Trophoblast cell (in vitro differentiated cells and primary cell): ENCODE data around the gene FYN.

ENCODE experiments used
- DNase-seq, 2 donors: peaks; one replicate each; pipeline ENCODE4 v3.0.0-alpha.2; 2016
- H2AFZ ChIP-seq: 2 replicates; pipeline ENCODE4 v1.6.1; 2013; ENCODE audit warnings: low read length, moderate library complexity, mild to moderate bottlenecking; ENCODE audit not compliant: insufficient read depth, poor library complexity
- H2AK5ac ChIP-seq: 2 replicates; pipeline ENCODE4 v1.6.1; 2013; ENCODE audit warnings: mild to moderate bottlenecking, low read length
- H2BK120ac ChIP-seq: 2 replicates; pipeline ENCODE4 v1.6.1; 2013; ENCODE audit warnings: low read length, mild to moderate bottlenecking, moderate library complexity; ENCODE audit not compliant: insufficient read depth, poor library complexity
- H2BK12ac ChIP-seq: 2 replicates; pipeline ENCODE4 v1.6.1; 2013; ENCODE audit warnings: mild to moderate bottlenecking, low read length, moderate library complexity
- H2BK5ac ChIP-seq: 2 replicates; pipeline ENCODE4 v1.6.1; 2013; ENCODE audit warnings: low read length, low read depth, moderate library complexity, mild to moderate bottlenecking; ENCODE audit not compliant: poor library complexity
- H3K14ac ChIP-seq: 2 replicates; pipeline ENCODE4 v1.6.1; 2013; ENCODE audit warnings: mild to moderate bottlenecking, low read length
- H3K18ac ChIP-seq: 2 replicates; pipeline ENCODE4 v1.6.1; 2013; ENCODE audit warnings: mild to moderate bottlenecking, low read length
- H3K23ac ChIP-seq: 2 replicates; pipeline ENCODE4 v1.6.1; 2013; ENCODE audit warnings: low read length
- H3K27ac ChIP-seq: 2 replicates; pipeline ENCODE4 v1.5.1; 2013; ENCODE audit warnings: low read depth, mild to moderate bottlenecking, inconsistent platforms, low read length, moderate library complexity
- H3K27me3 ChIP-seq: 2 replicates; pipeline ENCODE4 v1.6.1; 2013; ENCODE audit warnings: inconsistent platforms, mild to moderate bottlenecking, low read length, moderate library complexity; ENCODE audit not compliant: insufficient read depth
- H3K36me3 ChIP-seq, 2 experiments: 1 replicate in 1 of 2; 2 replicates in 1 of 2; pipeline ENCODE4 v1.6.1; 2013; ENCODE audit warnings: low read length in 2 of 2, mild to moderate bottlenecking in 2 of 2, moderate library complexity in 1 of 2; ENCODE audit not compliant: insufficient read depth in 2 of 2, control insufficient read depth in 1 of 2
- H3K4ac ChIP-seq: 2 replicates; pipeline ENCODE4 v1.6.1; 2013; ENCODE audit warnings: low read depth, mild to moderate bottlenecking, low read length, moderate library complexity
- H3K4me1 ChIP-seq, 2 experiments: 1 replicate in 1 of 2; 2 replicates in 1 of 2; pipeline ENCODE4 v1.6.1; 2013; ENCODE audit warnings: low read length in 2 of 2, mild to moderate bottlenecking in 2 of 2, moderate library complexity in 1 of 2; ENCODE audit not compliant: insufficient read depth in 2 of 2, control insufficient read depth in 1 of 2
- H3K4me2 ChIP-seq: 2 replicates; pipeline ENCODE4 v1.6.1; 2013; ENCODE audit warnings: inconsistent platforms, mild to moderate bottlenecking, low read length, moderate library complexity
- H3K4me3 ChIP-seq: 2 replicates; pipeline ENCODE4 v1.5.1; 2013; ENCODE audit warnings: mild to moderate bottlenecking, low read depth, low read length, inconsistent platforms
- H3K79me1 ChIP-seq: one replicate; pipeline ENCODE4 v1.6.1; 2013; ENCODE audit warnings: low read length
- H3K79me2 ChIP-seq: 2 replicates; pipeline ENCODE4 v1.6.1; 2013; ENCODE audit warnings: low read length, mild to moderate bottlenecking; ENCODE audit not compliant: control insufficient read depth, insufficient read depth, poor library complexity
- H3K9ac ChIP-seq: 2 replicates; pipeline ENCODE4 v1.6.1; 2013; ENCODE audit warnings: mild to moderate bottlenecking, low read length
- H3K9me3 ChIP-seq: 2 replicates; pipeline ENCODE4 v1.6.1; 2013; ENCODE audit warnings: low read depth, mild to moderate bottlenecking, control low read depth, inconsistent platforms, low read length; ENCODE audit not compliant: insufficient read depth
- H4K12ac ChIP-seq: 2 replicates; pipeline ENCODE4 v1.6.1; 2013; ENCODE audit warnings: low read depth, mild to moderate bottlenecking, low read length, moderate library complexity
- H4K8ac ChIP-seq: 2 replicates; pipeline ENCODE4 v1.6.1; 2013; ENCODE audit warnings: low read depth, mild to moderate bottlenecking, low read length, moderate library complexity
- H4K91ac ChIP-seq: one replicate; pipeline ENCODE4 v1.6.1; 2013; ENCODE audit warnings: low read depth, mild to moderate bottlenecking, low read length, moderate library complexity
- WGBS: extraction: QIAGEN DNeasy Blood & Tissue Kit; methylation state at CpG from one replicate; pipeline ENCODE4 v1.1.7; 2013; ENCODE audit warnings: missing lambda C conversion rate; ENCODE audit not compliant: insufficient read length, insufficient coverage; ENCODE audit errors: extremely low coverage; 5-methylcytosine and 5-hydroxymethylcytosine counted together

Gene FYN

GRCh38 chr6:111918825-111919224 lies 45.6 kb upstream of the FYN start:
- Histone ChIP-seq H2AK5ac (no peak overlapping the region), H3K4me3 (no peak overlapping the region), H4K12ac (no peak overlapping the region), H4K91ac (no peak overlapping the region), H3K4ac (no peak overlapping the region), H3K9me3 (no peaks in the 10 kb centered on the region), H2BK120ac (no peak overlapping the region), H3K14ac (no peak overlapping the region), H3K27ac (no peak overlapping the region), H4K8ac (no peak overlapping the region), H3K79me2 (no peaks in the 10 kb centered on the region), H3K36me3 (no peaks in the 10 kb centered on the region), H3K27me3 (no peaks in the 10 kb centered on the region), H2BK12ac (no peak overlapping the region), H3K4me2 (no peak overlapping the region), H3K18ac (no peak overlapping the region), H2AFZ (no peak overlapping the region), H3K9ac (no peak overlapping the region), H3K23ac (no peak overlapping the region), H2BK5ac (no peak overlapping the region), H3K79me1 (no peaks in the 10 kb centered on the region), H3K4me1 (no peaks in the 10 kb centered on the region)
- DNase-seq: no peak
- WGBS: no CpG with 5 or more reads among the region's 5 CpGs

DNA sequence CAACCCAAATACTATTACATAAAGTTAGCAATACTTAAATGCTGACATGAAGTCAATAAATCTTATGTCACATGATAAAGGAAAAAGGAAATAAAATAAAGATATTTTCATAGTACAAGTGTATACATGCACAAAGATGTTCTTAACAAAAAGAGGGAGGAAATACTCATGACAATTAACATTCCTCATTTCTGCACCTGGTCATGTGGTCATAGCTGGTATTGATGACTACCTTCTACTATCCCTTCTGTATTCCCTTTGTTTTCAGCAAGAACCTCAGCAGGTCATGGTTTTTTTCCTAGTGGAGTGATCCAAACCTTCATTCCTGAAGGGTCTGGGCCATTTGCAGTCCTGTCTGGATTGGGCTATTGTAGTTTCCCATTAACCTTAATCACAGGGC lies 43.5 kb upstream of the FYN start:
- Histone ChIP-seq H2BK12ac (no peak overlapping the region), H3K23ac (no peak overlapping the region), H3K4me2 (no peak overlapping the region), H2BK5ac (no peak overlapping the region), H3K36me3 (no peaks in the 10 kb centered on the region), H2AK5ac (no peak overlapping the region), H3K18ac (no peak overlapping the region), H4K8ac (no peak overlapping the region), H3K14ac (no peak overlapping the region), H3K27ac (no peak overlapping the region), H3K4me1 (no peaks in the 10 kb centered on the region), H4K91ac (no peak overlapping the region), H2AFZ (no peak overlapping the region), H3K4ac (no peak overlapping the region), H4K12ac (no peak overlapping the region), H2BK120ac (no peak overlapping the region), H3K4me3 (no peak overlapping the region), H3K79me2 (no peaks in the 10 kb centered on the region), H3K9me3 (no peaks in the 10 kb centered on the region), H3K9ac (no peak overlapping the region), H3K27me3 (no peaks in the 10 kb centered on the region), H3K79me1 (no peaks in the 10 kb centered on the region)
- no peak for DNase-seq

DNA sequence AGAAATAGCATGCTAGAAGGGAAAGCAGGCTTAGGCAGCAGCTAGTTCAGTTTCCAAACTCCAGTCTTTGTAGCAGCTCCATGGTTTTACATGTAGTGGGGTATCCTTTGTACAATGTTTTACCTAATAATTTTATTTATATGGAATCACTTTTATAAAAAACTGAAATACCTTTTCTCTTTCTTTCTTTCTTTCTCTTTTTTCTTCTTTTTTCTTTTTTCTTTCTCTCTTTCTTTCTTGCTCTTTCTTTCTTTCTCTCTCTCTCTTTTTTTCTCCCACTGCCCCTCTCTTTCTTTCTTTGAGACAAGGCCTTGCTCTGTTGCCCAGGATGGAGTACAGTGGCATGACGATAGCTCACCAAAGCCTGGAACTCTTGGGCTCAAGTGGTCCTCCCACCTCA lies 41.4 kb upstream of the FYN start:
- WGBS: no CpG with 5 or more reads among the region's 1 CpG
- Histone ChIP-seq H3K4ac (no peak overlapping the region), H3K79me2 (no peaks in the 10 kb centered on the region), H4K12ac (no peak overlapping the region), H4K91ac (no peak overlapping the region), H2BK12ac (no peak overlapping the region), H2AFZ (no peak overlapping the region), H3K27me3 (no peaks in the 10 kb centered on the region), H4K8ac (no peak overlapping the region), H3K9me3 (no peaks in the 10 kb centered on the region), H3K23ac (no peak overlapping the region), H2AK5ac (no peak overlapping the region), H2BK120ac (no peak overlapping the region), H3K79me1 (no peaks in the 10 kb centered on the region), H3K36me3 (no peaks in the 10 kb centered on the region), H3K27ac (no peak overlapping the region), H2BK5ac (no peak overlapping the region), H3K14ac (no peak overlapping the region), H3K18ac (no peak overlapping the region), H3K4me2 (no peak overlapping the region), H3K4me1 (no peaks in the 10 kb centered on the region), H3K9ac (no peak overlapping the region), H3K4me3 (no peak overlapping the region)
- no peak for DNase-seq

GRCh38 chr6:111912904-111913303 lies 39.7 kb upstream of the FYN start:
- Histone ChIP-seq H2BK12ac (no peak overlapping the region), H4K91ac (no peak overlapping the region), H2AFZ (no peak overlapping the region), H4K8ac (no peak overlapping the region), H3K4ac (no peak overlapping the region), H4K12ac (no peak overlapping the region), H2BK120ac (no peak overlapping the region), H2AK5ac (no peak overlapping the region), H3K9ac (no peak overlapping the region), H3K36me3 (no peaks in the 10 kb centered on the region), H3K4me3 (no peak overlapping the region), H3K9me3 (no peaks in the 10 kb centered on the region), H3K18ac (no peak overlapping the region), H3K27me3 (no peaks in the 10 kb centered on the region), H3K14ac (no peak overlapping the region), H3K4me2 (no peak overlapping the region), H3K79me2 (no peaks in the 10 kb centered on the region), H3K4me1 (no peaks in the 10 kb centered on the region), H3K27ac (no peak overlapping the region), H3K23ac (no peak overlapping the region), H3K79me1 (no peaks in the 10 kb centered on the region), H2BK5ac (no peak overlapping the region)
- no CpG with 5 or more reads among the region's 2 CpGs for WGBS
- no peak for DNase-seq

DNA sequence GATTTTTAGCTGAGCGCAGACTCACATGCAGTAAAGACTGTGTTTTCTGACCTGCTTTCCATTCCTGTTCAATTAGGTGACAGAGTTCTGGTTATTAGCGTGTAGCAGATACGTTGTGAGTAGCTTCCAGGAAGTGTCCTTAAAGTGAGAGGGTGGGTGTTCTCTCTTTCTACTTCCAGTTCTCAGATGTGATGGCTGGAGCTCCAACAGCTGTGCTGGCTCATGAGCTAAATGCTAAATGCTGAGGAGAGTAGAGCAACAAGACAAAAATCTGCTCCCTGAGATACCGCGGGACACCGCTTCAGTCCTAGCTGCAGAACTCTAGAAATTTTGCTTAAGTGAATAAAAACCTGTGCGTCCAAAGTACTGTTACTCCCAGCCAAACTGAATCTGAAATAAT lies 38.2 kb upstream of the FYN start:
- H3K18ac ChIP-seq: no peak overlapping the region
- no CpG with 5 or more reads among the region's 7 CpGs for WGBS
- H3K79me2 ChIP-seq: no peaks in the 10 kb centered on the region
- H3K14ac ChIP-seq: no peak overlapping the region
- no peak overlapping the region for H3K9ac ChIP-seq
- H3K4me2 ChIP-seq: no peak overlapping the region
- H3K4ac ChIP-seq: no peak overlapping the region
- no peak overlapping the region for H3K4me3 ChIP-seq
- H2BK12ac ChIP-seq: no peak overlapping the region
- no peak overlapping the region for H2AK5ac ChIP-seq
- DNase-seq: no peak
- no peak overlapping the region for H4K12ac ChIP-seq
- H2BK120ac ChIP-seq: no peak overlapping the region
- H2BK5ac ChIP-seq: no peak overlapping the region
- no peaks in the 10 kb centered on the region for H3K79me1 ChIP-seq
- H3K23ac ChIP-seq: no peak overlapping the region
- H3K27ac ChIP-seq: no peak overlapping the region
- no peaks in the 10 kb centered on the region for H3K27me3 ChIP-seq
- no peak overlapping the region for H2AFZ ChIP-seq
- no peaks in the 10 kb centered on the region for H3K36me3 ChIP-seq
- H4K8ac ChIP-seq: no peak overlapping the region
- no peaks in the 10 kb centered on the region for H3K4me1 ChIP-seq
- no peak overlapping the region for H4K91ac ChIP-seq
- no peaks in the 10 kb centered on the region for H3K9me3 ChIP-seq
